ENCODE measurements around the gene KPNA4.

KPNA4 gene

GRCh38 chr3:160568989-160569388, 3.6 kb upstream of the KPNA4 start:
- H3K4me3 ChIP-seq (ENCODE audit: low read length) = no peak overlapping the region
- no peaks in the 10 kb centered on the region for H3K9me3 ChIP-seq (replicated peaks; ENCODE audit: low read length)
- peaks cover 10% of the 10 kb centered on the region for H3K4me1 ChIP-seq (ENCODE audit: control insufficient read depth, insufficient read depth, low read length)
- peaks cover 10% of the 10 kb centered on the region for H3K36me3 ChIP-seq (ENCODE audit: insufficient read depth, low read length)
- no peaks in the 10 kb centered on the region for H3K27me3 ChIP-seq (ENCODE audit: control insufficient read depth, insufficient read depth, low read length)
- H3K4me2 ChIP-seq (ENCODE audit: low read length) = no peak overlapping the region
- no peak overlapping the region for H3K9ac ChIP-seq (ENCODE audit: low read depth, low read length)

DNA sequence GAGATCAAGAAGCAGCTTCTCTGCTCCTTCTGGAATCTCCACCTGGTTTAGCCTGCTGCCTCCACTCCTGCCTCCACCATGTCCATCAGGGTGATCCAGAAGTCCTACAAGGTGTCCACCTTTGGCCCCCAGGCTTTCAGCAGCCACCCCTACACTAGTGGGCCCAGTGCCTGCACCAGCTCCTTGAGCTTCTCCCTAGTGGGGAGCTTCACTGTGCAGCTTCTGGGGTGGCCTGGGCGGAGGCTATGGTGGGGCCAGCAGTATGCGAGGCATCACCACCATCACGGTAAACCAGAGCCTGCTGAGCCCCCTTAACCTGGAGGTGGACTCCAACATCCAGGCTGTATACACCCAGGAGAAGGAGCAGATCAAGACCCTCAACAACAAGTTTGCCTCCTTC, 2.4 kb upstream of the KPNA4 start:
- Histone ChIP-seq H3K9me3 (replicated peaks; ENCODE audit: low read length) (no peaks in the 10 kb centered on the region), H3K4me2 (ENCODE audit: low read length) (peak overlapping the region; percentile 90), H3K36me3 (ENCODE audit: insufficient read depth, low read length) (peaks cover 10% of the 10 kb centered on the region), H3K27me3 (ENCODE audit: control insufficient read depth, insufficient read depth, low read length) (no peaks in the 10 kb centered on the region), H3K9ac (ENCODE audit: low read depth, low read length) (no peak overlapping the region), H3K4me1 (ENCODE audit: control insufficient read depth, insufficient read depth, low read length) (peaks cover 21% of the 10 kb centered on the region), H3K4me3 (ENCODE audit: low read length) (no peak overlapping the region)

DNA sequence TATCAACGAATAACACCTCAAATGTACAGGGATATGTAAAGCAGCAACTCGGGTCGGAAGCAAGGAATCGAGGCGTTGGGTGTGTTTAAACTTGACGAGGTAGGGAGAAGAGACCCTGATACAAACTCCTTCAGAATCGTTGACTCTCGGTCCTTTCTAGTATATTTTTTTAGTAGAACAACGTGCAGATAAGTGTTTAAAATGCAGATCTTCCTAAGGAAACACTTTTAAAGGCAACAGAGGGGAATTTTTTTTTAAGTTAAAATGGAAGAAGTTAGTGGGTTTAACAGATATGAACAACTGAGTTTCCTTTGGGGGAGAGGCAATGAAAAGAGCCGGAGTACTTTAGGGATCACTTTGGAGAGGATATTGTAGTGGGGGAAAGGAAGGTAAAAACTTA, 1.1 kb upstream of the KPNA4 start:
- Histone ChIP-seq H3K9ac (ENCODE audit: low read depth, low read length) (peak overlapping the region; percentile 95), H3K4me2 (ENCODE audit: low read length) (peak overlapping the region; percentile 90), H3K4me3 (ENCODE audit: low read length) (peak overlapping the region; percentile 77), H3K9me3 (replicated peaks; ENCODE audit: low read length) (no peaks in the 10 kb centered on the region), H3K27me3 (ENCODE audit: control insufficient read depth, insufficient read depth, low read length) (no peaks in the 10 kb centered on the region), H3K4me1 (ENCODE audit: control insufficient read depth, insufficient read depth, low read length) (peaks cover 33% of the 10 kb centered on the region), H3K36me3 (ENCODE audit: insufficient read depth, low read length) (peaks cover 15% of the 10 kb centered on the region)

DNA sequence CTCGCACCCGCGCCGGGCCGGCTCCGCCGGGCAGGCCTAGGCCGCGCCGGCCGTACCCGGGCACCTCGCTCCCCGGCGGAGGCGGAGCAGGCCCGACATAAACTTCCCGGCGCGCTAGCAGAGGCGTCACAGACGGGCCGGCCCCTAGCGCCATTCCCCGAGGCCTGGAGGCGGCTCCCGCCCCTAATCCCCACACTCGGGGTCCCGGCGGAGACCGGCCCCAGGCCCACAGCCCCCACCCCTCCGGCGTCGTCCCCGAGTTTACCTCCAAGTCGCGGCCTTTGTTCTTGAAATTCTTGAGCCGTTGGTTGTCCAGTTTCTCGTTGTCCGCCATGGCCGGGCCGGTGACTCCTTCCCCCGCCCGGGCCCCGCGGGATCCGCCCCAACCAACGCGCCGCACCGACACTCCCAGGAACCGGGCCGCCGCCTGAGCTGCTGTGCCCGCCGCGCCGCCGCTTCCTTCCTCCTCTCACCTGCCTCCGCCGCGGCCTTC, 376 bp downstream of the KPNA4 start:
- H3K9me3 ChIP-seq (replicated peaks; ENCODE audit: low read length) = no peaks in the 10 kb centered on the region
- H3K4me2 ChIP-seq (ENCODE audit: low read length) = peak overlapping the region; percentile 34
- peak overlapping the region; percentile 77 for H3K4me3 ChIP-seq (ENCODE audit: low read length)
- H3K4me1 ChIP-seq (ENCODE audit: control insufficient read depth, insufficient read depth, low read length) = peaks cover 43% of the 10 kb centered on the region
- H3K36me3 ChIP-seq (ENCODE audit: insufficient read depth, low read length) = peaks cover 15% of the 10 kb centered on the region
- H3K27me3 ChIP-seq (ENCODE audit: control insufficient read depth, insufficient read depth, low read length) = no peaks in the 10 kb centered on the region
- H3K9ac ChIP-seq (ENCODE audit: low read depth, low read length) = peak overlapping the region; percentile 93

- peaks cover 45% of the 10 kb centered on the region for H3K4me1 ChIP-seq (ENCODE audit: control insufficient read depth, insufficient read depth, low read length)
- H3K9me3 ChIP-seq (replicated peaks; ENCODE audit: low read length) = no peaks in the 10 kb centered on the region
- peaks cover 15% of the 10 kb centered on the region for H3K36me3 ChIP-seq (ENCODE audit: insufficient read depth, low read length)
- no peaks in the 10 kb centered on the region for H3K27me3 ChIP-seq (ENCODE audit: control insufficient read depth, insufficient read depth, low read length)
- H3K4me3 ChIP-seq (ENCODE audit: low read length) = peak overlapping the region; percentile 77
- H3K9ac ChIP-seq (ENCODE audit: low read depth, low read length) = peak overlapping the region; percentile 93
- H3K4me2 ChIP-seq (ENCODE audit: low read length) = peak overlapping the region; percentile 92
These were observed 986 bp downstream of the KPNA4 start for GRCh38 chr3:160564258-160564911.

- H3K4me1 ChIP-seq (ENCODE audit: control insufficient read depth, insufficient read depth, low read length) = peaks cover 45% of the 10 kb centered on the region
- H3K9me3 ChIP-seq (replicated peaks; ENCODE audit: low read length) = no peaks in the 10 kb centered on the region
- H3K9ac ChIP-seq (ENCODE audit: low read depth, low read length) = no peak overlapping the region
- H3K4me2 ChIP-seq (ENCODE audit: low read length) = peak overlapping the region; percentile 92
- peaks cover 5% of the 10 kb centered on the region for H3K36me3 ChIP-seq (ENCODE audit: insufficient read depth, low read length)
- H3K4me3 ChIP-seq (ENCODE audit: low read length) = peak overlapping the region; percentile 77
- no peaks in the 10 kb centered on the region for H3K27me3 ChIP-seq (ENCODE audit: control insufficient read depth, insufficient read depth, low read length)
These were observed 2.4 kb downstream of the KPNA4 start for GRCh38 chr3:160562952-160563351.

GRCh38 chr3:160557571-160557970, 7.8 kb downstream of the KPNA4 start:
- H3K9me3 ChIP-seq (replicated peaks; ENCODE audit: low read length) = no peaks in the 10 kb centered on the region
- H3K4me2 ChIP-seq (ENCODE audit: low read length) = no peak overlapping the region
- no peak overlapping the region for H3K4me3 ChIP-seq (ENCODE audit: low read length)
- peaks cover 4% of the 10 kb centered on the region for H3K36me3 ChIP-seq (ENCODE audit: insufficient read depth, low read length)
- peaks cover 22% of the 10 kb centered on the region for H3K4me1 ChIP-seq (ENCODE audit: control insufficient read depth, insufficient read depth, low read length)
- H3K27me3 ChIP-seq (ENCODE audit: control insufficient read depth, insufficient read depth, low read length) = no peaks in the 10 kb centered on the region
- no peak overlapping the region for H3K9ac ChIP-seq (ENCODE audit: low read depth, low read length)

DNA sequence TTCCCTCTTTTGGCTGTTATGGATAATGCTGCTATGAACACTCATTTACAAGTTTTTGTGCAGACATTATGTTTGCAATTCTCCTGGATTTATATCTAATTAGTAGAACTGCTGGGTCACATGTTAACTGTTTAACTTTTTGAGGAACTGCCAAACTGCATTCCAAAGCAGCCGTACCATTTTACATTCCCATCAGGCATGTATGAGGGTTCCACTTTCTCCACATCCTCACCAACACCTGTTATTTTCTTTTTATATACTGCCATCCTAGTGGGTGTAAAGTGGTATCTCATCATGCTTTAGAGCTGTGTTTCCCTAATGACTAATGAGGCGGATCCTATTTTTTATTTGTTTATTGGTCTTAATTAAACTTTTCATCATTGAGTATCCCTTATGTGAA, 9.2 kb downstream of the KPNA4 start:
- Histone ChIP-seq H3K4me1 (ENCODE audit: control insufficient read depth, insufficient read depth, low read length) (peaks cover 9% of the 10 kb centered on the region), H3K9me3 (replicated peaks; ENCODE audit: low read length) (no peaks in the 10 kb centered on the region), H3K4me3 (ENCODE audit: low read length) (no peak overlapping the region), H3K4me2 (ENCODE audit: low read length) (no peak overlapping the region), H3K9ac (ENCODE audit: low read depth, low read length) (no peak overlapping the region), H3K36me3 (ENCODE audit: insufficient read depth, low read length) (no peaks in the 10 kb centered on the region), H3K27me3 (ENCODE audit: control insufficient read depth, insufficient read depth, low read length) (no peaks in the 10 kb centered on the region)

- no peak overlapping the region for H3K4me3 ChIP-seq (ENCODE audit: low read length)
- H3K9ac ChIP-seq (ENCODE audit: low read depth, low read length) = no peak overlapping the region
- peaks cover 2% of the 10 kb centered on the region for H3K4me1 ChIP-seq (ENCODE audit: control insufficient read depth, insufficient read depth, low read length)
- H3K4me2 ChIP-seq (ENCODE audit: low read length) = no peak overlapping the region
- H3K36me3 ChIP-seq (ENCODE audit: insufficient read depth, low read length) = no peaks in the 10 kb centered on the region
- no peaks in the 10 kb centered on the region for H3K27me3 ChIP-seq (ENCODE audit: control insufficient read depth, insufficient read depth, low read length)
- no peaks in the 10 kb centered on the region for H3K9me3 ChIP-seq (replicated peaks; ENCODE audit: low read length)
These were observed 10.4 kb downstream of the KPNA4 start for GRCh38 chr3:160554980-160555379.

DNA sequence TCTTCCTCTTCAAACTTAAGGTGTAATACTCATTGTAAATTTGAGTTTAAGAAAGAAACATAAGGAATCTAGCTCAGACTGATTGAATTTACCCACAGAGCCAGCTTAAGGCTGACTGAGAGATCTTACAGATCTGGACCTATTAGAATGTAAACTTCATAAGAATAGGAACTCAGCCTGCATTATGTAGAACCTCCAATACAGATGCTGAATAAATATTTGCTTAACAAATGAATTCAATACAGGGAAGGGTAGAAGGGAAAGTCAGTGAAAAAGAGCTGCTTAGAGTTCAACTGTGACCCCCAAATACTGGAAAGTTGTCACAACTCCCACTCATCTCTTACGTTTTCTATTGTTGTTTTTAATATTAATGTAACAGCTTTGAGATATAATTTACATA, 11.5 kb downstream of the KPNA4 start:
- Histone ChIP-seq H3K27me3 (ENCODE audit: control insufficient read depth, insufficient read depth, low read length) (no peaks in the 10 kb centered on the region), H3K4me2 (ENCODE audit: low read length) (no peak overlapping the region), H3K4me1 (ENCODE audit: control insufficient read depth, insufficient read depth, low read length) (no peaks in the 10 kb centered on the region), H3K4me3 (ENCODE audit: low read length) (no peak overlapping the region), H3K36me3 (ENCODE audit: insufficient read depth, low read length) (no peaks in the 10 kb centered on the region), H3K9me3 (replicated peaks; ENCODE audit: low read length) (no peaks in the 10 kb centered on the region), H3K9ac (ENCODE audit: low read depth, low read length) (no peak overlapping the region)

DNA sequence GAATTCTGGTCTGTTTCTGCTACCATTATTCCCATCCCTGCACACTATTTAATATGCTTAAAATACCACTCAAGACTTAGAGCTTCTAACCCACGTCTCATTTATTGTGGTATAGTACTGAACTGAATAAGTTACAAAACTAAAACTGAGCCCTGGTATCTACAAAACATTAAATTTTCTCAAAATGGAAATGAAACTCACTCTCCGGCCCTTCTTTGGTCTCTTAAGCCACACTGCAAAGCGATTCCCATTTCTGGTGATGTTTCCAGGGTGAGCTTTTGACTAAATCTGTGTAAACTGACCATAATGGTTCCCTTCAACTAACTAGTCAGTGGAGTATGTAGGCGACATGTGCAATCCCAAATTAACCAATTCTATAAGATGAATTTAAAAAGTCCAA, 18.6 kb downstream of the KPNA4 start:
- H3K36me3 ChIP-seq (ENCODE audit: insufficient read depth, low read length) = no peaks in the 10 kb centered on the region
- H3K27me3 ChIP-seq (ENCODE audit: control insufficient read depth, insufficient read depth, low read length) = no peaks in the 10 kb centered on the region
- no peak overlapping the region for H3K9ac ChIP-seq (ENCODE audit: low read depth, low read length)
- no peaks in the 10 kb centered on the region for H3K9me3 ChIP-seq (replicated peaks; ENCODE audit: low read length)
- no peak overlapping the region for H3K4me3 ChIP-seq (ENCODE audit: low read length)
- no peak overlapping the region for H3K4me2 ChIP-seq (ENCODE audit: low read length)
- H3K4me1 ChIP-seq (ENCODE audit: control insufficient read depth, insufficient read depth, low read length) = peaks cover 15% of the 10 kb centered on the region

GRCh38 chr3:160545504-160545871, 19.9 kb downstream of the KPNA4 start:
- H3K9me3 ChIP-seq (replicated peaks; ENCODE audit: low read length) = no peaks in the 10 kb centered on the region
- no peak overlapping the region for H3K4me2 ChIP-seq (ENCODE audit: low read length)
- peaks cover 20% of the 10 kb centered on the region for H3K4me1 ChIP-seq (ENCODE audit: control insufficient read depth, insufficient read depth, low read length)
- no peak overlapping the region for H3K9ac ChIP-seq (ENCODE audit: low read depth, low read length)
- no peaks in the 10 kb centered on the region for H3K27me3 ChIP-seq (ENCODE audit: control insufficient read depth, insufficient read depth, low read length)
- no peaks in the 10 kb centered on the region for H3K36me3 ChIP-seq (ENCODE audit: insufficient read depth, low read length)
- H3K4me3 ChIP-seq (ENCODE audit: low read length) = no peak overlapping the region

Data from skeletal muscle satellite cell (primary cell).